Measurements from ENCODE around the gene PRR20D.
"Not testable (repeated sequence)": the region's sequence is repeated elsewhere in the genome, so short reads cannot be mapped to it uniquely, and the experiment has no call there.

Gene PRR20D

GRCh38 chr13:57160332-57160731, at the start of gene PRR20D:
TSS of gene PRR20D (plus strand) at chr13:57160632. CDS start at chr13:57161019, 387 bp downstream.
- not testable (repeated sequence) for DNase-seq

- DNase-seq: no peak
Measured at GRCh38 chr13:57114945-57115344, 45.5 kb upstream of the PRR20D start.

DNA sequence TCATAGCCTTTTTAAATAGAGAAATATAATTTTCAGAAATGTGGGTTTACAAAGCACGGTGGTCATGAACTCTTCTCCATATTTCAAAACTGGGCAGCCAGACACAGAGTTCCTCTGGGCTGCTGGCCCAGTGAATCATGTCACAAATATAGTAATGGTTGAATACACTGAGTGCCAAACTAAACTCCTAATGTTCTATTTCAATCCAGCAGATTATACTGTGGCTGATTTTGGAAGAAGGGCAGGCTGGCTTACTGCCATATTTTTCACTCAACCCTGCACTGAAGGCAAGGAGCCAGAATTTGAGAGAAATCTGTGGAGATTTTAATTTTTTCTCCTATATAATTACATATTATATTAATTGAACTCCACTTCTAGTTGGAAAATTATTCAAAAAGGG, 36.8 kb upstream of the PRR20D start:
- peak; percentile 46 for DNase-seq

- no peak for DNase-seq
Measured at GRCh38 chr13:57128909-57129308, 31.5 kb upstream of the PRR20D start.

GRCh38 chr13:57136093-57136492, 24.3 kb upstream of the PRR20D start:
- DNase-seq: no peak

DNA sequence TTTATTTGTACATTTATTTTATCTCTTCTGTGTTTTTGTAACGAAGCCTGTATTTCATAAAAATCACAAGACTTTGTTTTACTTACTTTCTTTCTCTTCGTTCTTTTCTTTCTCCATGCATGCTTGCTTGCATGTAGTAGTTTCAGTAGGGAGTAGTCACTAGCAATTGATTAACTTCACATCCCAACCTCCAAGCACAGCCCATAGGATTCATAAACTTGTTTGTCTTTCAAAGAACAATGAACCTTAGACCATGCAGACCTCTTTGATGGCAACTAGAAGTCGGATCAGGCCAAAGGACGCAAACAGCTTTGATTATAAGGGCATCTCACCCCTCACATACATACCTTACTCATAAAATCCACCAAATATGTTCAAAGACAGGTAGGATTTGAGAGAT, 22.8 kb upstream of the PRR20D start:
- DNase-seq: no peak

- DNase-seq: no peak
Measured at GRCh38 chr13:57138988-57139387, 21.4 kb upstream of the PRR20D start.

DNA sequence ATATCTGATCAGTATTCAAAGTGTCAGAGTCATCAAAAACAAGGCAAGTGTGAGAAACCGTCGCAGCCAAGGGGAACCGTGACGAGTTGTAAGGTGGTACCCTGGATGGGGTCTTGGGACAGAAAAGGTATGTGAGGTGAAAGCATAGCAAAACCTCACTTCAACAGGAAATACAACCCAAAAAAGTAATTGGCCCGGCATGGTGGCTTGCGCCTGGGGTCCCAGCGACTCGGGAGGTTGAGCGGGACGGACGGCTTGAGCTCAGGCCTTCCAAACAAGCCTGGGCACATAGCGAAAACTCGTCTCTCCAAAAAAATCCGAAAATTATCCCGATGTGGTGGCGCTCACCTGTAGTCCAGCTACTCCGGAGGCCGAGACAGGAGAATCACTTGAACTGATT, 20.7 kb upstream of the PRR20D start:
- DNase-seq: not testable (repeated sequence)

DNA sequence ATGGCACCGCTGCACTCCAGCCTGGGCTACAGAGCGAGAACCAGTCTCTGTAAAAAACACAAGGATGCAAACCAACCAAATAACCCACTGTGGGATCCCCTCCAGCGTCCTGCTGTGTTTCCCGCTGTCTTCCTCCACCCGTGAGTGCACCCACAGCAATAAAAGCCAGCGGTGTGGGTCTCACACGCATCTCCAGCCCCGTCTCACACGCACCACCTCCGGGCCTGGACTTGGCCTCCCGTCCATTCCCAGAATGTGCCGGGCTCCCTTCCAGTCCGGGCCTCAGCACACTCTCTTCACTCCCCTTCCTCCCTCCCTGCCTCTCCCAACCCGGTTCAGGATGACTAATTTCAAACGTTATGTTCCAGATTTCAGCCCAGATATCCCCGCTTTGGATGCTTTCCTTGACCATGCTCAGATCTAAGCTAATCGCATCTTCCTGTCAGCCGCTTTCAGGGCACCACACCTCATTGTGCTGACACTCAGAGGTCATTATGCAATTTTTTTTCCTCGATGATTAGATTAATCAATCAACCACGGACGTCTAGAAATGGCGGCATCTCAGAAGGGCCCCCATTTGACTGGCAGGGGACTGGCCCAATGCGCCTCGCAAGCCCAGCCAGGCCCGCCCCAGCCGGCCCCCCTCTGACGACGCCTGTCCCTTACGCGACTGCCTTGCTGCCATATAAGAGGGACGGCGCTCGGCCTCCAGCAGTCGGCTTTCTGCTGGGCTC, 20.0 kb upstream of the PRR20D start, which contains the start of gene PRR20A:
PRR20A (plus strand) TSS at position 684 of the 734 bp plus-strand sequence. CDS start 387 bp downstream, outside the sequence.
- not testable (repeated sequence) for DNase-seq

DNA sequence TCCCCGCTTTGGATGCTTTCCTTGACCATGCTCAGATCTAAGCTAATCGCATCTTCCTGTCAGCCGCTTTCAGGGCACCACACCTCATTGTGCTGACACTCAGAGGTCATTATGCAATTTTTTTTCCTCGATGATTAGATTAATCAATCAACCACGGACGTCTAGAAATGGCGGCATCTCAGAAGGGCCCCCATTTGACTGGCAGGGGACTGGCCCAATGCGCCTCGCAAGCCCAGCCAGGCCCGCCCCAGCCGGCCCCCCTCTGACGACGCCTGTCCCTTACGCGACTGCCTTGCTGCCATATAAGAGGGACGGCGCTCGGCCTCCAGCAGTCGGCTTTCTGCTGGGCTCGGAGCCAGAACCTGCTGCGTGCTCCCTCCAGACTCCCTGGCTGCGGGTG, 13.2 kb upstream of the PRR20D start, which contains the start of gene PRR20B:
PRR20B (plus strand) TSS at position 301 of the 400 bp plus-strand sequence. CDS start 387 bp downstream, outside the sequence.
- not testable (repeated sequence) for DNase-seq

- DNase-seq: not testable (repeated sequence)
Measured at GRCh38 chr13:57148106-57148505, 12.3 kb upstream of the PRR20D start.

DNA sequence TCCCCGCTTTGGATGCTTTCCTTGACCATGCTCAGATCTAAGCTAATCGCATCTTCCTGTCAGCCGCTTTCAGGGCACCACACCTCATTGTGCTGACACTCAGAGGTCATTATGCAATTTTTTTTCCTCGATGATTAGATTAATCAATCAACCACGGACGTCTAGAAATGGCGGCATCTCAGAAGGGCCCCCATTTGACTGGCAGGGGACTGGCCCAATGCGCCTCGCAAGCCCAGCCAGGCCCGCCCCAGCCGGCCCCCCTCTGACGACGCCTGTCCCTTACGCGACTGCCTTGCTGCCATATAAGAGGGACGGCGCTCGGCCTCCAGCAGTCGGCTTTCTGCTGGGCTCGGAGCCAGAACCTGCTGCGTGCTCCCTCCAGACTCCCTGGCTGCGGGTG, 6.7 kb upstream of the PRR20D start, which contains the start of gene PRR20C:
PRR20C (plus strand) TSS at position 301 of the 400 bp plus-strand sequence. CDS start 387 bp downstream, outside the sequence.
- DNase-seq: not testable (repeated sequence)

GRCh38 chr13:57166897-57167296, 6.5 kb downstream of the PRR20D start, which contains the start of gene PRR20E:
TSS of gene PRR20E (plus strand) at chr13:57167197. CDS start at chr13:57167584, 387 bp downstream.
- not testable (repeated sequence) for DNase-seq

DNA sequence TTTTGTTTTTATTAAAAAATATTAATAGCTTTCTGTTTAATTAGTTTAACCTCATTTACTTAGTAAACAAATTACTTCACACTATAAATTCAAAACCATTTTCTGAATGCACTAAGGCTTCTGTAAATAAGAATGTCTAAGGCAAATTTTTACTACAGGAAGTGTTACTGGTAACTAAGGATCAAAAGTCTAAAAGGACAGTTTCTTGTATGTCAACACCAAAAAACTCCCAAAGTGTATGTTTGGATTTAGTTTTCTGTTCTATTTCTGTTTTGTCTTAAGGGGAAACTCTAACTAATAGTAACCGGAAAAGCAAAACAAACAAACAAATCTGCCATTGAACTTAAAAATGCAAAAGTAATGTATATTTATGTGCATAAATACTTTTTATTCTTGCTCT, 31.2 kb downstream of the PRR20D start:
- no peak for DNase-seq

- DNase-seq: no peak
Measured at GRCh38 chr13:57212989-57213388, 52.6 kb downstream of the PRR20D start.
